Heart left ventricle (tissue), 16 donors: ENCODE measurements around the gene LCLAT1. TPM values are rescaled to one million over a fixed set of nuclear protein-coding genes. Genes with fewer than 3 reads are reported as not detected.

ENCODE experiments used
- ATAC-seq, 4 donors: fragments of 200-7000 bp; cut with Tn5 transposase; one replicate each; pipeline ENCODE4 v1.9.1; 2020 to 2022; ENCODE audit warnings: moderate library complexity in 4 of 4, mild to moderate bottlenecking in 3 of 4, moderate number of reproducible peaks in 1 of 4
- DNase-seq, 5 donors: peaks; one replicate each; pipeline ENCODE4 v3.0.0-alpha.2; 2020
- H3K27ac ChIP-seq, 12 donors: fragments of 200-600 bp; sonication (generic) in 4 of 12; one replicate each; pipeline versions ENCODE4 v1.5.0 to v1.8.0; 2016 to 2022; ENCODE audit warnings: mild to moderate bottlenecking in 2 of 12
- H3K27me3 ChIP-seq, 9 donors: fragments of 200-600 bp; sonication (generic) in 2 of 9; one replicate each; pipeline versions ENCODE4 v1.5.1 to v1.8.0; 2016 to 2022; ENCODE audit warnings: mild to moderate bottlenecking in 3 of 9
- H3K36me3 ChIP-seq, 9 donors: fragments of 200-600 bp; sonication (generic) in 2 of 9; one replicate each; pipeline versions ENCODE4 v1.5.0 to v1.8.0; 2018 to 2022; ENCODE audit warnings: mild to moderate bottlenecking in 2 of 9
- H3K4me1 ChIP-seq, 12 donors: fragments of 200-600 bp; sonication (generic) in 4 of 12; one replicate each; pipeline versions ENCODE4 v1.5.0 to v1.8.0; 2016 to 2022; ENCODE audit warnings: mild to moderate bottlenecking in 3 of 12
- H3K4me3 ChIP-seq, 12 donors: fragments of 200-600 bp; sonication (generic) in 4 of 12; one replicate each; pipeline versions ENCODE4 v1.5.0 to v1.8.0; 2017 to 2022; ENCODE audit warnings: mild to moderate bottlenecking in 9 of 12, moderate library complexity in 4 of 12
- H3K9me3 ChIP-seq, 12 donors: fragments of 200-600 bp; sonication (generic) in 4 of 12; one replicate each; pipeline versions ENCODE4 v1.5.0 to v1.8.0; 2016 to 2022; ENCODE audit warnings: mild to moderate bottlenecking in 1 of 12
- POLR2A ChIP-seq, 2 donors: fragments of 450-650 bp; IDR thresholded peaks; one replicate each; pipeline ENCODE4 v1.6.1; 2017; ENCODE audit warnings: antibody characterized with exemption in 2 of 2, mild to moderate bottlenecking in 2 of 2, moderate library complexity in 2 of 2
- WGBS, 4 donors: extraction: QIAGEN DNeasy Blood & Tissue Kit in 2 of 4; methylation state at CpG; one replicate each; pipeline versions ENCODE4 v1.1.5 to v1.1.7; 2013 to 2018; 5-methylcytosine and 5-hydroxymethylcytosine counted together
- intact Hi-C, 10 donors: fragments of 100-400 bp; cut with DNase I; formaldehyde crosslinking; loops; one replicate each; pipeline versions ENCODE4 v1.11.1 to v1.14.2; 2022
- polyA plus RNA-seq, 2 donors: library from polyadenylated mRNA; stranded (reverse); fragments of 200-250 nt; gene quantifications; one replicate each; pipeline ENCODE4 v1.2.3, GENCODE V29; 2013
- total RNA-seq, 9 donors: library from RNA; depleted of rRNA in 2 of 9; stranded (reverse); fragments of >200 nt in 2 of 9; fragmentation: NEBNext Ultra II Directional in 3 of 9; extraction: Animal tissue kit (Norgen Biotek cat#: 25700) in 3 of 9; gene quantifications; one replicate each; pipeline versions ENCODE4 v1.1.0 to v1.2.4, GENCODE V29; 2016 to 2023
- TF ChIP-seq, protein P1 (sequence below), 12 donors: fragments of 200-600 bp; sonication (generic) in 4 of 12; IDR thresholded peaks; one replicate each; pipeline versions ENCODE4 v1.5.0 to v1.8.0; 2018 to 2022; ENCODE audit warnings: antibody characterized with exemption in 12 of 12, mild to moderate bottlenecking in 5 of 12
- donor health status: ischemic (EF 13 %, LVEDD 7.1; RV severe dilation, severe dysfunction).
- donor health status: healthy with polysubstance abuse.
- donor health status: DM: no; HTN: yes; CAD: no.
- donor health status: DM: no; HTN: no; CAD: no.
- donor health status: ischemic (EF 25% LVEDD 6.9; RV normal size, moderate dysfunction).
- donor health status: ischemic (EF 25% LVEDD 5.7; RV mildly dilated, moderate dysfunction).
- donor health status: healthy.
- donor health status: DM: yes; HTN: yes; CAD: no.
- donor health status: ischemic (EF 35%, LVEDD 5.7; RV mildly dilated, moderate dysfunction).
- donor health status: nonischemic (EF 11% LVEDD 7.7; RV severe dilation, severe dysfunction).
- donor health status: DM: yes; HTN: yes; CAD: no.
- donor health status: PGD.
- donor health status: ischemic (EF 29% LVEDD 5.4; RV normal size, mild dysfunction).
- donor health status: nonischemic (EF 23%, LVEDD 6.1; RV moderate dilation, normal function).

LCLAT1 gene
- total and polyA plus RNA-seq, 11 donors, result 9.8 to 70.2 (median 43.8) TPM

- DNase-seq, result no peak
- Histone ChIP-seq H3K4me3 (no peak overlapping the region), H3K27ac (peak overlapping the region in 7 of 12 donors; percentile 0 to 71 (median 27)), H3K27me3 (no peaks in the 10 kb centered on the region), H3K36me3 (no peaks in the 10 kb centered on the region), H3K4me1 (peaks cover 0 to 19% (median 0%) of the 10 kb centered on the region in 12 donors), H3K9me3 (peaks cover 0 to 29% (median 0%) of the 10 kb centered on the region in 12 donors)
- intact Hi-C loops, result no loop called here
- ATAC-seq, result peak in 1 of 4 donors; percentile 8
- 90 to 98% (median 95%) methylated on average over 3 of the region's 3 CpGs for WGBS, 4 donors
- TF ChIP-seq POLR2A (IDR thresholded peaks at IDR 0.05), result no peak
- TF ChIP-seq, protein P1, sequence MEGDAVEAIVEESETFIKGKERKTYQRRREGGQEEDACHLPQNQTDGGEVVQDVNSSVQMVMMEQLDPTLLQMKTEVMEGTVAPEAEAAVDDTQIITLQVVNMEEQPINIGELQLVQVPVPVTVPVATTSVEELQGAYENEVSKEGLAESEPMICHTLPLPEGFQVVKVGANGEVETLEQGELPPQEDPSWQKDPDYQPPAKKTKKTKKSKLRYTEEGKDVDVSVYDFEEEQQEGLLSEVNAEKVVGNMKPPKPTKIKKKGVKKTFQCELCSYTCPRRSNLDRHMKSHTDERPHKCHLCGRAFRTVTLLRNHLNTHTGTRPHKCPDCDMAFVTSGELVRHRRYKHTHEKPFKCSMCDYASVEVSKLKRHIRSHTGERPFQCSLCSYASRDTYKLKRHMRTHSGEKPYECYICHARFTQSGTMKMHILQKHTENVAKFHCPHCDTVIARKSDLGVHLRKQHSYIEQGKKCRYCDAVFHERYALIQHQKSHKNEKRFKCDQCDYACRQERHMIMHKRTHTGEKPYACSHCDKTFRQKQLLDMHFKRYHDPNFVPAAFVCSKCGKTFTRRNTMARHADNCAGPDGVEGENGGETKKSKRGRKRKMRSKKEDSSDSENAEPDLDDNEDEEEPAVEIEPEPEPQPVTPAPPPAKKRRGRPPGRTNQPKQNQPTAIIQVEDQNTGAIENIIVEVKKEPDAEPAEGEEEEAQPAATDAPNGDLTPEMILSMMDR (IDR thresholded peaks at IDR 0.05), result no peak
Observed at GRCh38 chr2:30665761-30666265, 218.8 kb downstream of the LCLAT1 start.

DNA sequence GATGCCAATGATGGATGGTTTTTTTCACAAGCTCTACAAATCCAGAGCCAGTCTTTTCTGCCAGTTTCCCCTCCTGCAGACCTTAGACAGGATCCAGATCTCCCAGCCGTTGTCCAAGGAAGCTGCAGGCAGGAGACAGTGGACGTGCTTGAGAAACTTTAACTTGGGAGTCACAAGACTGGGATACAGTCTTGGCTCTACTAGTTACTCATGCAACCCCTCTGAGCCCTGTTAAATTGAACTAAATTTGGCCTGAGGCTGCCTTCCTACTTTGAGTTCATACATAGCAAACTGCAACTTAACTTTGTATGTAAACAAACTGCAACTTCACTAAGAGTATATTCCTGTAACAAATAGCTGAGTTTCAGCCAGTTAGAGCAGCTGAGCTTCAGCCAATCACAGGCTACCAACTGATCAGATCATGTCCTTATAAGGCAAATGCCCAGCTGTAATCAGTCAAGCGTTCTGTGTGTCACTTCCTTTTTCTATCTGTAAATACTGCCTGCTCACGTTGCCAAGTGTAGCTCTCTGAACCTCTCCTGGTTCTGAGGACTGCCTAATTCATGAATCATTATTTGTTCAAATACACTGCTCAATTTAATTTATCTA is 219.3 kb downstream of the LCLAT1 start:
- Histone ChIP-seq H3K27ac (peak overlapping the region in 6 of 12 donors; percentile 0 to 71 (median 30)), H3K27me3 (no peaks in the 10 kb centered on the region), H3K9me3 (peaks cover 0 to 29% (median 0%) of the 10 kb centered on the region in 12 donors), H3K36me3 (no peaks in the 10 kb centered on the region), H3K4me1 (peaks cover 0 to 19% (median 0%) of the 10 kb centered on the region in 12 donors), H3K4me3 (no peak overlapping the region)
- DNase-seq (no peak), ATAC-seq (peak in 3 of 4 donors; percentile 67 to 88 (median 77))
- 24 to 47% (median 36%) methylated on average over 4 of the region's 4 CpGs for WGBS, 4 donors
- intact Hi-C loops, result no loop called here
- TF ChIP-seq, protein P1 (IDR thresholded peaks at IDR 0.05), result no peak
- TF ChIP-seq POLR2A (IDR thresholded peaks at IDR 0.05), result no peak

GRCh38 chr2:30670453-30670852 is 223.4 kb downstream of the LCLAT1 start:
- Histone ChIP-seq H3K9me3 (peaks cover 0 to 29% (median 0%) of the 10 kb centered on the region in 12 donors), H3K36me3 (no peaks in the 10 kb centered on the region), H3K4me3 (no peak overlapping the region), H3K4me1 (peaks cover 0 to 12% (median 0%) of the 10 kb centered on the region in 12 donors), H3K27ac (no peak overlapping the region), H3K27me3 (no peaks in the 10 kb centered on the region)
- WGBS, 4 donors, result 81 to 93% (median 88%) methylated on average over 2 of the region's 2 CpGs
- ATAC-seq (no peak), DNase-seq (no peak)
- intact Hi-C loops, result no loop called here
- TF ChIP-seq, protein P1 (IDR thresholded peaks at IDR 0.05), result no peak
- no peak for TF ChIP-seq POLR2A (IDR thresholded peaks at IDR 0.05)

- H3K4me1 ChIP-seq, result no peaks in the 10 kb centered on the region
- no peak for ATAC-seq
- no peak overlapping the region for H3K27ac ChIP-seq
- intact Hi-C loops, result no loop called here
- no peaks in the 10 kb centered on the region for H3K36me3 ChIP-seq
- 87 to 92% (median 89%) methylated on average over 4 of the region's 4 CpGs for WGBS, 4 donors
- no peak for DNase-seq
- H3K27me3 ChIP-seq, result no peaks in the 10 kb centered on the region
- H3K4me3 ChIP-seq, result no peak overlapping the region
- H3K9me3 ChIP-seq, result peaks cover 0 to 18% (median 0%) of the 10 kb centered on the region in 12 donors
- TF ChIP-seq, protein P1 (IDR thresholded peaks at IDR 0.05), result no peak
- no peak for TF ChIP-seq POLR2A (IDR thresholded peaks at IDR 0.05)
Observed at GRCh38 chr2:30673127-30673526, 226.1 kb downstream of the LCLAT1 start.
